SU-DHL-6 (cell line): ENCODE measurements around the gene TIAM2.

ENCODE experiments used
- H2AFZ ChIP-seq: fragments of 200-600 bp; sonication (generic); 2 replicates; pipeline ENCODE4 v1.6.1; 2014; ENCODE audit warnings: low read depth, mild to moderate bottlenecking, moderate library complexity, mixed read lengths, antibody characterized with exemption, low read length; ENCODE audit not compliant: severe bottlenecking
- H3F3A ChIP-seq: fragments of 200-600 bp; shearing (Covaris generic); 2 replicates; pipeline ENCODE4 v1.6.0; 2016; ENCODE audit warnings: antibody characterized with exemption, mild to moderate bottlenecking; ENCODE audit not compliant: insufficient read depth
- H3K27ac ChIP-seq: fragments of 200-600 bp; sonication (generic); 2 replicates; pipeline ENCODE4 v1.5.1; 2016; ENCODE audit warnings: low read depth, mild to moderate bottlenecking, low read length, moderate library complexity, mixed read lengths
- H3K27me3 ChIP-seq: fragments of 200-600 bp; sonication (generic), shearing (Covaris generic); 2 replicates; pipeline ENCODE4 v1.6.0; 2014; ENCODE audit warnings: mild to moderate bottlenecking, low read length
- H3K36me3 ChIP-seq: fragments of 200-600 bp; sonication (generic); 2 replicates; pipeline ENCODE4 v1.6.1; 2014; ENCODE audit warnings: mild to moderate bottlenecking, low read length, mixed read lengths
- H3K4me2 ChIP-seq: fragments of 300-600, 200-600 bp; shearing (Covaris generic), sonication (generic); 2 replicates; pipeline ENCODE4 v1.6.0; 2014; ENCODE audit warnings: low read length, low read depth, mild to moderate bottlenecking; ENCODE audit not compliant: poor library complexity, severe bottlenecking
- H3K4me3 ChIP-seq: fragments of 200-600 bp; sonication (generic); 2 replicates; pipeline ENCODE4 v1.5.1; 2014; ENCODE audit warnings: antibody characterized with exemption, low read length, mild to moderate bottlenecking, mixed read lengths; ENCODE audit not compliant: insufficient read depth, poor library complexity, severe bottlenecking
- H3K79me2 ChIP-seq: fragments of 200-600 bp; sonication (generic); 2 replicates; pipeline ENCODE4 v1.6.1; 2014; ENCODE audit warnings: mild to moderate bottlenecking, low read length, moderate library complexity; ENCODE audit not compliant: insufficient read depth
- H3K9ac ChIP-seq: fragments of 200-600 bp; sonication (generic); 2 replicates; pipeline ENCODE4 v1.7.0; 2014; ENCODE audit warnings: mild to moderate bottlenecking, low read length
- H3K9me2 ChIP-seq: fragments of 200-600 bp; sonication (generic); replicated peaks from 2 replicates; pipeline ENCODE4 v1.6.1; 2014; ENCODE audit warnings: low read length; ENCODE audit not compliant: insufficient read depth
- H3K9me3 ChIP-seq: fragments of 200-600 bp; sonication (generic); 2 replicates; pipeline ENCODE4 v1.6.1; 2014; ENCODE audit warnings: low read length, mixed read lengths; ENCODE audit not compliant: insufficient read depth
- H4K20me1 ChIP-seq: fragments of 200-600 bp; sonication (generic); 2 replicates; pipeline ENCODE4 v1.6.1; 2014; ENCODE audit warnings: low read depth, mild to moderate bottlenecking, antibody characterized with exemption, low read length, moderate library complexity, mixed read lengths
- EZH2phosphoT487 ChIP-seq: fragments of 200-600 bp; sonication (generic), shearing (Covaris generic); conservative IDR thresholded peaks from 2 replicates; pipeline ENCODE4 v1.6.1; 2018; ENCODE audit warnings: mild to moderate bottlenecking, antibody characterized with exemption, low read length, moderate library complexity, mixed read lengths
- TF ChIP-seq, protein P1 (sequence below): fragments of 200-600 bp; sonication (generic); IDR thresholded peaks from one replicate; pipeline ENCODE4 v1.5.1; 2017; ENCODE audit warnings: antibody characterized with exemption, mild to moderate bottlenecking, low read length, moderate library complexity; ENCODE audit not compliant: insufficient read depth, poor library complexity, severe bottlenecking

Gene TIAM2

DNA sequence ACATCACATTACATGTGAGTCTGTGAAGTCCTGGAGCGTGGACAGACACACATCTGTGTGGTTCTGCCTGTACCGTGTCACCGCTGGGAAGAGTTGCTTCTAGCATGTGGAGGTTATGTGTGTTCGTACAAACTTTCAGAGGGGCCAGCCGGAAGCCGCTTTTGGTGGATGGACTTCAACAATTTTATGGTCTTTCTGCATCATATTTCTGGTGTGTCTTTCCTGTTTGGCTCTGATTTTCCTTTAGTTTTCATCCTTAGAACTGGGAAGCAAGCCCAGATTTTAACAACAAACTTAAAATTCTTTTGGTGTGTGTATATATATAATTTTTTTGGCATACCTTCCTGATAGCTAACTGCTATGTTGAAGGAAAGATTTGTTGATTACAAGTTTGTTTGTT, 71.2 kb downstream of the TIAM2 start:
- Histone ChIP-seq H3K27me3 (no peaks in the 10 kb centered on the region), H3K9ac (no peak overlapping the region), H4K20me1 (no peaks in the 10 kb centered on the region), H3K9me2 (no peaks in the 10 kb centered on the region), H3K4me2 (no peak overlapping the region), H3F3A (no peaks in the 10 kb centered on the region), H3K4me3 (no peak overlapping the region), H3K79me2 (no peaks in the 10 kb centered on the region), H2AFZ (no peak overlapping the region), H3K36me3 (no peaks in the 10 kb centered on the region), H3K27ac (no peak overlapping the region), H3K9me3 (no peaks in the 10 kb centered on the region)
- TF ChIP-seq, protein P1, sequence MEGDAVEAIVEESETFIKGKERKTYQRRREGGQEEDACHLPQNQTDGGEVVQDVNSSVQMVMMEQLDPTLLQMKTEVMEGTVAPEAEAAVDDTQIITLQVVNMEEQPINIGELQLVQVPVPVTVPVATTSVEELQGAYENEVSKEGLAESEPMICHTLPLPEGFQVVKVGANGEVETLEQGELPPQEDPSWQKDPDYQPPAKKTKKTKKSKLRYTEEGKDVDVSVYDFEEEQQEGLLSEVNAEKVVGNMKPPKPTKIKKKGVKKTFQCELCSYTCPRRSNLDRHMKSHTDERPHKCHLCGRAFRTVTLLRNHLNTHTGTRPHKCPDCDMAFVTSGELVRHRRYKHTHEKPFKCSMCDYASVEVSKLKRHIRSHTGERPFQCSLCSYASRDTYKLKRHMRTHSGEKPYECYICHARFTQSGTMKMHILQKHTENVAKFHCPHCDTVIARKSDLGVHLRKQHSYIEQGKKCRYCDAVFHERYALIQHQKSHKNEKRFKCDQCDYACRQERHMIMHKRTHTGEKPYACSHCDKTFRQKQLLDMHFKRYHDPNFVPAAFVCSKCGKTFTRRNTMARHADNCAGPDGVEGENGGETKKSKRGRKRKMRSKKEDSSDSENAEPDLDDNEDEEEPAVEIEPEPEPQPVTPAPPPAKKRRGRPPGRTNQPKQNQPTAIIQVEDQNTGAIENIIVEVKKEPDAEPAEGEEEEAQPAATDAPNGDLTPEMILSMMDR = no peak
- no peak for TF ChIP-seq EZH2phosphoT487

DNA sequence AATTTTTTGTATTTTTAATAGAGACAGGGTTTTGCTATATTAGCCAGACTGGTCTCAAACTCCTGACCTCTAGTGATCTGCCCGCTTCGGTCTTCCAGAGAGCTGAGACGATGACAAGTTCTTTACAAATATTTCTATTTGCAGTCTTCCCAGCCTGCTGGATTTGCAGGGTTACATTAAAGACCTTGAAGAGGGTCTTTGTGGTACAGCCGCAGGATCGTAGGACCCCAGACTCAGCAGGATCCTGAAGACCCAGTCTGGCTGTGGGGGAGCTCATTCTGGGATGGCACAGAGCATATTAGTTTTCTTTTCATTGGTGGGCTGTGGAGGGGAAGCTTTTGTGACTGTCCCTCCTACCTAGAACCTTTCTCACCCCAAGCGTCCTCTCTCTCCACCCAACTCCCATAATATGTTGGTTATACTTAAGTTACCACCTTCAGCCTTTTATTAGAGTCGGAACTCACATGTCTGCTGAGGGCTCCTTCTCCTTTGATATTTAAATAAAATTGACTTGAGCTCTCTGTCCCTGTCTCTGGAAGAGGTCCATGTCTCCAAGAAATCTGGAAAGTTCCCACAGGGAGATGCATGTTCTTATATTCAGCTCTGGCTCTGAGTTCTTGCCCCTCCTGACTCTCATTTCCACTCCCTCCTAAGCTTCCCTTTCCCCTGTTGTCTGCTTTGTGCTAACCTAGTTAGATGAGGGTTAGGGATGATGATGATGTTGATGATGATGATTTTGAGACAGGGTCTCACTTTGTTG, 72.0 kb downstream of the TIAM2 start:
- Histone ChIP-seq H3K4me2 (no peak overlapping the region), H3F3A (no peaks in the 10 kb centered on the region), H3K9me2 (no peaks in the 10 kb centered on the region), H2AFZ (no peak overlapping the region), H3K36me3 (no peaks in the 10 kb centered on the region), H3K9ac (no peak overlapping the region), H3K9me3 (no peaks in the 10 kb centered on the region), H3K4me3 (no peak overlapping the region), H3K27me3 (no peaks in the 10 kb centered on the region), H3K79me2 (no peaks in the 10 kb centered on the region), H3K27ac (no peak overlapping the region), H4K20me1 (no peaks in the 10 kb centered on the region)
- TF ChIP-seq, protein P1 = no peak
- TF ChIP-seq EZH2phosphoT487 = no peak

GRCh38 chr6:155067956-155068615, 73.0 kb downstream of the TIAM2 start:
- Histone ChIP-seq H4K20me1 (no peaks in the 10 kb centered on the region), H3K79me2 (no peaks in the 10 kb centered on the region), H3K27me3 (no peaks in the 10 kb centered on the region), H3K4me3 (no peak overlapping the region), H2AFZ (no peak overlapping the region), H3K9me3 (no peaks in the 10 kb centered on the region), H3K27ac (no peak overlapping the region), H3K9ac (no peak overlapping the region), H3K4me2 (no peak overlapping the region), H3K9me2 (no peaks in the 10 kb centered on the region), H3F3A (no peaks in the 10 kb centered on the region), H3K36me3 (no peaks in the 10 kb centered on the region)
- TF ChIP-seq, protein P1 = no peak
- no peak for TF ChIP-seq EZH2phosphoT487
